ENCODE measurements around the gene SRGAP1. TPM values are rescaled to one million over a fixed set of nuclear protein-coding genes. Genes with fewer than 3 reads are reported as not detected.
"Not testable (repeated sequence)": the region's sequence is repeated elsewhere in the genome, so short reads cannot be mapped to it uniquely, and the experiment has no call there.

SRGAP1 gene
- polyA plus RNA-seq, 1 donor from 2014 or later = 4.8 TPM

- not testable (repeated sequence) for H2AFZ ChIP-seq (ENCODE audit: low read depth, low read length); H4K20me1 ChIP-seq (ENCODE audit: insufficient read depth); H3K9me3 ChIP-seq (ENCODE audit: low read length); H3K36me3 ChIP-seq (ENCODE audit: insufficient read depth, low read length); H3F3A ChIP-seq (ENCODE audit: insufficient read depth, low read length, poor library complexity, severe bottlenecking); H3K9me2 ChIP-seq (ENCODE audit: insufficient read depth, low read length); H3K27me3 ChIP-seq (ENCODE audit: insufficient read depth, low read depth, low read length); H3K9ac ChIP-seq (ENCODE audit: low read length); H3K27ac ChIP-seq (ENCODE audit: low read length); H3K4me3 ChIP-seq (ENCODE audit: low read length); H3K4me2 ChIP-seq (ENCODE audit: low read length); H3K79me2 ChIP-seq (replicated peaks; ENCODE audit: insufficient read depth, low read length)
Measured at GRCh38 chr12:64131456-64131855, 287.0 kb downstream of the SRGAP1 start.

- not testable (repeated sequence) for H3F3A ChIP-seq (ENCODE audit: insufficient read depth, low read length, poor library complexity, severe bottlenecking); H3K4me2 ChIP-seq (ENCODE audit: low read length); H3K36me3 ChIP-seq (ENCODE audit: insufficient read depth, low read length); H3K27ac ChIP-seq (ENCODE audit: low read length); H3K27me3 ChIP-seq (ENCODE audit: insufficient read depth, low read depth, low read length); H4K20me1 ChIP-seq (ENCODE audit: insufficient read depth); H3K9me3 ChIP-seq (ENCODE audit: low read length); H3K4me3 ChIP-seq (ENCODE audit: low read length); H3K9ac ChIP-seq (ENCODE audit: low read length); H2AFZ ChIP-seq (ENCODE audit: low read depth, low read length); H3K79me2 ChIP-seq (replicated peaks; ENCODE audit: insufficient read depth, low read length); H3K9me2 ChIP-seq (ENCODE audit: insufficient read depth, low read length)
Measured at GRCh38 chr12:64132672-64133071, 288.2 kb downstream of the SRGAP1 start.

- Histone ChIP-seq H3F3A (ENCODE audit: insufficient read depth, low read length, poor library complexity, severe bottlenecking) (no peaks in the 10 kb centered on the region), H3K27ac (ENCODE audit: low read length) (no peak overlapping the region), H3K4me2 (ENCODE audit: low read length) (no peak overlapping the region), H3K9me3 (ENCODE audit: low read length) (peaks cover 3% of the 10 kb centered on the region), H4K20me1 (ENCODE audit: insufficient read depth) (no peaks in the 10 kb centered on the region), H3K9ac (ENCODE audit: low read length) (no peak overlapping the region), H3K4me3 (ENCODE audit: low read length) (no peak overlapping the region), H3K79me2 (replicated peaks; ENCODE audit: insufficient read depth, low read length) (no peaks in the 10 kb centered on the region), H3K27me3 (ENCODE audit: insufficient read depth, low read depth, low read length) (no peaks in the 10 kb centered on the region), H3K9me2 (ENCODE audit: insufficient read depth, low read length) (no peaks in the 10 kb centered on the region), H3K36me3 (ENCODE audit: insufficient read depth, low read length) (peaks cover 4% of the 10 kb centered on the region), H2AFZ (ENCODE audit: low read depth, low read length) (no peak overlapping the region)
- TF ChIP-seq POLR2AphosphoS5 (IDR thresholded peaks at IDR 0.05) (no peak), TAF1 (IDR thresholded peaks at IDR 0.05; ENCODE audit: low read depth) (no peak), SMC3 (conservative IDR thresholded peaks at IDR 0.05; ENCODE audit: poor library complexity) (no peak), EZH2 (IDR thresholded peaks at IDR 0.05; ENCODE audit: borderline replicate concordance, insufficient read depth, low read length, poor library complexity, severe bottlenecking) (no peak), CTCF (IDR thresholded peaks at IDR 0.05; ENCODE audit: poor library complexity, severe bottlenecking) (no peak), REST (IDR thresholded peaks at IDR 0.05; ENCODE audit: borderline replicate concordance) (no peak)
Measured at GRCh38 chr12:64137117-64137516, 292.6 kb downstream of the SRGAP1 start.

All from neural cell (in vitro differentiated cells).